ENCODE data around the gene FRMD4A.

FRMD4A gene

GRCh38 chr10:14336736-14337135 is 6.0 kb upstream of the FRMD4A start:
- no peak for DNase-seq

GRCh38 chr10:14334771-14335170 is 4.0 kb upstream of the FRMD4A start:
- no peak for DNase-seq

DNA sequence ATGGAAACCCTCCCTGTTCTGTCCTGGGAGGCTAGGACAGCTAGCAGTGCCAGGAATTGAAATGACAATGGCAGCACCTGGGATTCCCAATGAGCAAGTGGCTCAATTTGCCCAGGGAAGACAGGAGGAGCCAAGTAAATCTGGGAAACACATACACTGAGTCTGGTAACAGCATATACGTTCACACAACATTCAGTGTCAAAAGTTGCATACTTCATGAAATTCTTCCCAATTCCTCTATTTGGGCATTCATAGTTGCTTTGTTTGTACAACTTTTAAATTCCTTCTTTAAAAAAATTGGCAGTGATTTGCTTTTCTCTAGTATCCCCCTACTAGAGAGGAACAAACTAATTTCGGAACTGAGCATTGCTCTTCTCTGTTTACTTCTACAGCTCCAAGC is 2.9 kb upstream of the FRMD4A start:
- DNase-seq, result no peak

GRCh38 chr10:14332903-14333302 is 2.2 kb upstream of the FRMD4A start:
- no peak for DNase-seq

DNA sequence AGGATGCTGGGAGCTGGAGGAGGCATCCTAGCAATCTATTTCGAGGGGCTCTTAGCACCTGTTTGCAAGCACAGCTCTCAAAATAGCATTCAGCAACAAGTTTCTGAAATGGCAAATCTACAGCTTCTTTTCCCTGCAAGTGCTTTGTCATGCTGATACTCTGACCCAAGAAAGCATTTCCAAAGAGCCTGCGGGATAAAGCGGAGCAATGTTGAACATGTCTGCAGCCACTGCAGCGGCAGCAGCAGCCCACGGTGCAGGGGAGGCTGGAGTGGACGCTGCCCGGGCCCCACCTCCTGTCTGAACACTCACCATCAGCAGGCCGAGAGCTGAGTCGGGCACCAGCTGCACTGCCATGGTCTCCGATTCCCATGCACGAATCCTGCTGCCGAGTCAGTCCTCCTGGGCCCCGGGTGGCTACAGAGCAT is 964 bp downstream of the FRMD4A start:
- no peak for DNase-seq

DNA sequence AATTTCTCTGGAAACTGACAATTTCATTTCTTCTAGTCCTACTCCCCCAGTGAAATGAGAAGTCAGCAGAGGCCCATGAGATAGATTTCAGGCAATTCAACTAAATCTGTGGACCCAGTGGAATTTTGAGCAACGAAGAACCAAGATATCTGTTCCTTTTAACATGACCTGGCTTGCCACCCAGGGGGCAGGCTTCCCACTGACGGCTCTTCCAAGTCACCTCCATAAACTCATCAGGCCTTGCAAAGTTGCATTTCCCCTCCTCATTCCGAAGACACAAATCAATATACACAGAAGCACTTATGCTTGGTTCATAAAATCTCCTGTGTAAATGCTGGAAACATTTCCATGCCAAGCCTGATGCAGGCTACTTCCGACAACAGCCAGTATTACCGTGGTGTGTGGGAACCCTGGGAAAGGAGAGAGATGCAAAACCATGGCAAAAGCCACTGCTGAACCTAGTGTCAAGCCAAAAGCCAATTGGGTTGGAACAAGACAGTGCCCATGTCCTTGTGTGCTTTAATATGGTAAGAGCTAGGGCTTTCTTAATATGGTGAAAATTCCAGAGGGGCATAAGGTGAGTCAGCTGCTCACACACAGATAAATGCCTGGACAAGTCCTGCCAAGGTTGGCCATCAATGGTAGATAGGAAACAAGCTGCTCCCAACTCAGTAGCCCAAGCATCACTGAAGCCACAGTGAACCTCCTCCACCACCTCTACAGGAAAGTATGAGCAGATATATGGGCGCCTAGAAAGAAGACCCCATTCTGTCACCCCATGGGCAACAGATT is 1.6 kb downstream of the FRMD4A start:
- no peak for DNase-seq

GRCh38 chr10:14327527-14327926 is 3.2 kb downstream of the FRMD4A start:
- no peak for DNase-seq

GRCh38 chr10:14326581-14326980 is 4.1 kb downstream of the FRMD4A start:
- DNase-seq, result no peak

GRCh38 chr10:14325325-14325955 is 5.3 kb downstream of the FRMD4A start:
- DNase-seq, result no peak

DNA sequence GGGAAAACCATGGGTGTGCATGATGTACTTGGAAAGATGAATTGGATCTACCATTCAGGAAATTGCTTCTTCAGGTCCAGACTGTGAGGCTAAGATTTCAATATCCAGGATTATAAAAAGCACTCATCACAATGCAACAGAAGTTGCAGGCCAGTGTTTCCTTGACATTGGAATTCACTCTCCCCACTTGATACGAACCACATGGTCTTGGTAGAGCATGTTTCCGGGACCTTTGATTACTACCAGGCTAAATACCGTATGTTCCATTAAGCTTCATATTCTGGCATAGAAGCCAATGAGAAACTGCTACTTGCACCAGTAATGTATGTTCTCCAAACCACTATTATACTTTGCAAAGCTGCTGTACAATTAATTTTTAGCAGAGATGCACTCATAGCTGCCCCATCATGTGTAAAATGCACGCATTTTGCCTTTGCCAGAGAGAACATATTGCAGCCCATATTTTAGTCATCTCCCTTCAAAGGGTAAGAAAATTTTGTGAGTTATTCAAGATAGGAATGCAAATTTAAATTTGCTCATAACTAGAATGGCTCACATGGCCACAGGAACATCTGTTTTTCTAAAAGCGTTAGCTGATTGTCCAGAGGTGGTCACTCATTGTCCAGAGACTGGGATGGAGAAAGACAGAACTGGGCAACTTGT is 8.1 kb downstream of the FRMD4A start:
- DNase-seq, result no peak

DNA sequence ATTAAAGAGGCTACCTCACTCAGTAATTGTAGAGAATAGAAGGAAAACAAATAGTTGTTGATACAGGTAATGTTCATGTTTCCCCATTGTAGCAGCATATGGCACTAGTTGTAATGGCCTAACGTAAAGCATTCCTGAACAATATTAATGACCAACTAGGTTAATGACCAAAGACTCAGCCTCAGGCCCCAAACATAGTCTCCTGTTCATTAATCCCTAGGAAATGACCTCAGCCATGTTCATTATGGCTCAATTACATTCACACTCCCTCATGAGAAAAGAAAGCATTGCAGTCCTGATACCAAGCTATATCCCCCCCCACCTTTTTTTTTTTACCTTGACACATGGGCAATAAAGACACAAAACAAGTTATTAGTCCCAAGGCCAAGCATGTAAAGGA is 12.7 kb downstream of the FRMD4A start:
- DNase-seq, result no peak

- no peak for DNase-seq
Measured at GRCh38 chr10:14312014-14312413, 18.7 kb downstream of the FRMD4A start.

DNA sequence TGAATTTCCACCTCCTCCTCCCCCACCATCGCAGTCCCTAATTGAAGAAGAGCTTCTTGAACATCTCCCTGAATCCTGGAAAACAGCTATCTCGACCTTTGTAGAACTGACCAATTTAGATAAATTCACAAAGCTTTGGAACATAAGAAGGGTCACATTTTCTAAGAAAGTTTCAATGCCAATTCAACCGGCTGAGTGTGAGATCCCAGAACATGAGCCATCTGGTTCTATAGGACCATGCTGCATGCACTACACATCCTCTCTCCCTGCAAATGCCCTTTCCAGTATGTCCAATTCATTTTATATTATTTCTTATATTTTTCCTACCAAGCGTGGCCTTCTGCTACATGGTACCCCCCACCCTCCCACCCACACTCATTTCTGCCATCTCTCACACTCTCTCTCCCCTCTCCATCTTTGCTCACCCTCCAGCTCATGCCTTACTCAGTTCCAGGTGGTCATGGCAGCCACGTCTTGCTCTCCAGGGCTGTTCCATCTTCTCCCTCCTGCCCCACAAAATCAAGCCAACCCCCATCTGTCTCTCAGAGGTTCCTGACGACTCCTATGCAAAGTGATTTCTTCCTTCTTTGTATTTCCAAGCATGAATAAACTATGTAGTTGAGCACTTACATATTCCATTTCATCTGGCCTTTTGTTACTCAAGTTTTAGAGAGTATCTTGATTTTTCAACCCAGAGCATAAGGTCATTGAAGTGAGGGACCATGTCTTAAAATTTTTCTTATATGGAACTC is 19.3 kb downstream of the FRMD4A start:
- DNase-seq, result no peak

- DNase-seq, result no peak
Measured at GRCh38 chr10:14309593-14309992, 21.1 kb downstream of the FRMD4A start.

DNA sequence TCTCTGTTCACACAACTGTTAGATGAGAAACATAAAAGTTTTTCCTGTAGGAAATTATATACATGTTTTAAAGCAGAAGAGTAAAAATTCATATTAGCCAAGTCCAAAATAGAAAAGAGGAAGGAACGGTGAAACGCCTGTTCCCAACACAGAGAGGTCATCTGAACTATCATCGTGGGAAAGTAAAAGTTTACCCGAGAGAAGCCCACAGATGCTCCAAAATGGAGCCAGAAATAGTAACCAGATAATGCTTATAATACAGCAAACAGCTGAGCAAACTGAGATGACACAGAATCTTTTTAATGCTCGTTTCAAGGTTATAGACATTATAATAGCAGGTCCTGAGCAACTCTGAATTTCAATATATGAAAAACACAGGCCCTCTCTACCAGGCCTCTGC is 24.5 kb downstream of the FRMD4A start:
- DNase-seq, result no peak

GRCh38 chr10:14304046-14304445 is 26.7 kb downstream of the FRMD4A start:
- no peak for DNase-seq

GRCh38 chr10:14302035-14302434 is 28.7 kb downstream of the FRMD4A start:
- DNase-seq, result no peak

- DNase-seq, result no peak
Measured at GRCh38 chr10:14299556-14299955, 31.2 kb downstream of the FRMD4A start.

- no peak for DNase-seq
Measured at GRCh38 chr10:14296065-14296709, 34.5 kb downstream of the FRMD4A start.

DNA sequence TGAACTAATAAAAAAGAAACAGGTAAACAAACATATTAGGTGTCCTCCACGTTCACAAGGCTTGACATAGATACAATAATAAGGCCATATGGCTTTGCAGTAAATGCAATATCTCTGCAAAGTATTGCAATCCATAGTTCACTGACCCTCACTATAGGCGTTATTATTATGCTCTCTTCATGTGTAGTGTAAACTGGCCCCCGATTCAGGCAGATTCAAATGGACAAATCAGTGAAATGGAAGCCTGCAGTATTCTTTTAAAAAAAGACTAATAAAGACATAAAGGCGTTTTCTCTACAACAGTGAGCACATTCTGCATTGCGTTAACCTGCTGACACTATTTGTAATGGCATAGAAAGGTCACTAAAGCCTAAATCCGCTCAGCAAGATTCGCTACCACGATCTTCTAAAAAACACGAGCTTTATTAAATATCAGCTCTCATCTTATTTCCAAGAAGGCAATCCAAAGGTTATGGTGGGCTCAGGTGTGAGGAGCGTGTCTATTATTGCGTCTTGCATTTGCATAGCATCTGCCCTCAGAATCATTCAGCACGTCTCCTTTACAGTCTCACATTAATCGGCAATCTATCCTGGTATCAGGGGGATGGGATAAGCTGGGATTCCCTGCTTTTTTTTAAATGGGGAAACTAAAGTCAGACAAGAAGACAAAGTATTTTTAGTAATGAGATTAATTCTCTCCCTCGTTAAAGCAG is 36.2 kb downstream of the FRMD4A start:
- no peak for DNase-seq

- no peak for DNase-seq
Measured at GRCh38 chr10:14293526-14293925, 37.2 kb downstream of the FRMD4A start.

- no peak for DNase-seq
Measured at GRCh38 chr10:14291296-14291695, 39.4 kb downstream of the FRMD4A start.

All from NCI-H187 treated with DMSO at 0.1 percent for 48 hours (cell line).